NCI-H128 (cell line): Measurements from ENCODE around the gene CFL1.
"Not testable (repeated sequence)": the region's sequence is repeated elsewhere in the genome, so short reads cannot be mapped to it uniquely, and the experiment has no call there.

ENCODE experiments used
- DNase-seq: peaks from one replicate; lab custom pipeline; 2025; ENCODE audit not compliant: unreplicated experiment; lab: John Stamatoyannopoulos, UW

The CFL1 gene

GRCh38 chr11:65859812-65860277 is 1.9 kb upstream of the CFL1 start:
- no peak for DNase-seq

- DNase-seq: peak; percentile 94
These were observed 1.3 kb upstream of the CFL1 start for GRCh38 chr11:65859095-65859811.

GRCh38 chr11:65858681-65859087 is 704 bp upstream of the CFL1 start:
- DNase-seq: no peak

GRCh38 chr11:65857500-65857852 is 504 bp downstream of the CFL1 start:
- DNase-seq: no peak

GRCh38 chr11:65856689-65857499 is 1.1 kb downstream of the CFL1 start:
- DNase-seq: no peak

GRCh38 chr11:65855927-65856363 is 2.0 kb downstream of the CFL1 start:
- no peak for DNase-seq

GRCh38 chr11:65854852-65855837 is 2.8 kb downstream of the CFL1 start:
- DNase-seq: no peak

- DNase-seq: no peak
These were observed 3.8 kb downstream of the CFL1 start for GRCh38 chr11:65854161-65854592.

- DNase-seq: no peak
These were observed 4.6 kb downstream of the CFL1 start for GRCh38 chr11:65853246-65853979.

- no peak for DNase-seq
These were observed 5.3 kb downstream of the CFL1 start for GRCh38 chr11:65852508-65853245.

- no peak for DNase-seq
These were observed 6.0 kb downstream of the CFL1 start for GRCh38 chr11:65851811-65852507.

- DNase-seq: no peak
These were observed 6.8 kb downstream of the CFL1 start for GRCh38 chr11:65851083-65851579.

- DNase-seq: no peak
These were observed 7.5 kb downstream of the CFL1 start for GRCh38 chr11:65850217-65851082.

GRCh38 chr11:65849771-65850216 is 8.2 kb downstream of the CFL1 start:
- no peak for DNase-seq

GRCh38 chr11:65849366-65849765 is 8.6 kb downstream of the CFL1 start:
- DNase-seq: no peak

- not testable (repeated sequence) for DNase-seq
These were observed 9.3 kb downstream of the CFL1 start for GRCh38 chr11:65848693-65849092.

GRCh38 chr11:65847746-65848145 is 10.2 kb downstream of the CFL1 start:
- no peak for DNase-seq
